H1 (cell line): Measurements from ENCODE around the gene OPCML. TPM values are rescaled to one million over a fixed set of nuclear protein-coding genes. Genes with fewer than 3 reads are reported as not detected.

Experiments used
- CTCF ChIA-PET: fragments of 300-600 bp; sonication (Branson Sonifier 250); formaldehyde crosslinking; loops from one replicate; lab custom pipeline; 2021; ENCODE audit not compliant: partially characterized antibody; lab: Charles Lee
- POLR2A ChIA-PET: fragments of 300-600 bp; sonication (Branson Sonifier 250); formaldehyde crosslinking; loops from one replicate; lab custom pipeline; 2021; ENCODE audit warnings: inconsistent platforms; ENCODE audit not compliant: partially characterized antibody; lab: Charles Lee
- DNase-seq, 2 experiments: peaks; one replicate each; pipeline versions ENCODE4 v3.0.0 to v3.0.0-alpha.2; 2010 to 2022; ENCODE audit warnings: low spot score in 2 of 2, low read depth in 1 of 2, mixed read lengths in 1 of 2
- FAIRE-seq: peaks from 2 replicates; lab custom pipeline; 2011; peaks lifted over from hg19 to GRCh38; lab: Jason Lieb, UNC
- H2AFZ ChIP-seq: 2 replicates; pipeline ENCODE4 v1.8.1; 2012; ENCODE audit warnings: low read length, inconsistent platforms
- H2AK5ac ChIP-seq: 2 replicates; pipeline ENCODE4 v1.6.1; 2013; ENCODE audit warnings: low read depth, low read length
- H2BK120ac ChIP-seq: replicated peaks from 2 replicates; pipeline ENCODE3; 2013; ENCODE audit warnings: low read depth, low read length, inconsistent platforms
- H2BK12ac ChIP-seq: 2 replicates; pipeline ENCODE4 v1.6.1; 2013; ENCODE audit warnings: low read depth, low read length
- H2BK15ac ChIP-seq: 2 replicates; pipeline ENCODE4 v1.6.1; 2013; ENCODE audit warnings: low read length
- H2BK20ac ChIP-seq: 2 replicates; pipeline ENCODE4 v1.6.1; 2013; ENCODE audit warnings: low read length
- H2BK5ac ChIP-seq: 2 replicates; pipeline ENCODE4 v1.6.1; 2013; ENCODE audit warnings: low read depth, low read length
- H3K14ac ChIP-seq: 2 replicates; pipeline ENCODE4 v1.6.1; 2013; ENCODE audit warnings: inconsistent platforms; ENCODE audit not compliant: insufficient read length
- H3K18ac ChIP-seq: 2 replicates; pipeline ENCODE4 v1.6.1; 2013; ENCODE audit warnings: low read length; ENCODE audit errors: extremely low read depth
- H3K23ac ChIP-seq: 2 replicates; pipeline ENCODE4 v1.6.1; 2013; ENCODE audit warnings: inconsistent platforms; ENCODE audit not compliant: insufficient read length
- H3K23me2 ChIP-seq: 2 replicates; pipeline ENCODE4 v1.6.1; 2013; ENCODE audit warnings: low read depth, low read length
- H3K27ac ChIP-seq: 2 replicates; pipeline ENCODE4 v1.6.1; 2011; ENCODE audit warnings: low read depth, low read length, inconsistent platforms
- H3K27me3 ChIP-seq, 4 experiments: replicated peaks in 1 of 4; 1 replicate in 1 of 4; 2 replicates in 3 of 4; pipeline versions ENCODE4 v1.6.1 to v1.8.1; 2011 to 2013; ENCODE audit warnings: low read length in 3 of 4, mild to moderate bottlenecking in 3 of 4, inconsistent platforms in 2 of 4, mixed read lengths in 2 of 4, moderate library complexity in 1 of 4; ENCODE audit not compliant: control insufficient read depth in 3 of 4, insufficient read depth in 3 of 4; ENCODE audit errors: extremely low read depth in 1 of 4
- H3K36me3 ChIP-seq, 4 experiments: 2 replicates each; pipeline versions ENCODE4 v1.6.1 to v1.8.1; 2011 to 2013; ENCODE audit warnings: mild to moderate bottlenecking in 4 of 4, low read length in 3 of 4, moderate library complexity in 2 of 4, control low read depth in 1 of 4, inconsistent platforms in 1 of 4; ENCODE audit not compliant: insufficient read depth in 4 of 4, control insufficient read depth in 2 of 4
- H3K4ac ChIP-seq: replicated peaks from 2 replicates; pipeline ENCODE3; 2013; ENCODE audit warnings: low read length, low read depth, mixed read lengths, inconsistent platforms; ENCODE audit not compliant: insufficient read length
- H3K4me1 ChIP-seq, 4 experiments: replicated peaks in 1 of 4; 1 replicate in 1 of 4; 2 replicates in 3 of 4; pipeline versions ENCODE4 v1.6.1 to v1.8.1; 2011 to 2013; ENCODE audit warnings: low read length in 3 of 4, inconsistent platforms in 2 of 4, mixed read lengths in 1 of 4; ENCODE audit not compliant: insufficient read depth in 4 of 4, control insufficient read depth in 3 of 4
- H3K4me2 ChIP-seq, 2 experiments: 2 replicates each; pipeline versions ENCODE4 v1.6.1 to v1.8.1; 2011 to 2013; ENCODE audit warnings: low read depth in 2 of 2, low read length in 2 of 2, control low read depth in 1 of 2, inconsistent platforms in 1 of 2, mild to moderate bottlenecking in 1 of 2; ENCODE audit not compliant: insufficient read depth in 1 of 2
- H3K4me3 ChIP-seq, 4 experiments: fragments of 200-600, 300-600 bp in 1 of 4; sonication (generic), shearing (Covaris generic), sonication (Bioruptor Twin) in 1 of 4; 2 replicates each; pipeline versions ENCODE4 v1.5.1 to v1.8.1; 2011 to 2016; ENCODE audit warnings: low read length in 4 of 4, low read depth in 3 of 4, control low read depth in 2 of 4, inconsistent platforms in 2 of 4, mild to moderate bottlenecking in 2 of 4, mixed read lengths in 1 of 4, moderate library complexity in 1 of 4; ENCODE audit not compliant: insufficient read depth in 2 of 4; ENCODE audit errors: extremely low read depth in 1 of 4
- H3K56ac ChIP-seq: replicated peaks from 2 replicates; pipeline ENCODE3; 2013; ENCODE audit warnings: low read depth, mild to moderate bottlenecking, mixed read lengths, low read length, inconsistent platforms; ENCODE audit not compliant: insufficient read length
- H3K79me1 ChIP-seq: 2 replicates; pipeline ENCODE4 v1.6.1; 2013; ENCODE audit warnings: low read depth, low read length, control low read depth
- H3K79me2 ChIP-seq, 2 experiments: 2 replicates each; pipeline versions ENCODE4 v1.6.1 to v1.8.1; 2012 to 2013; ENCODE audit warnings: low read length in 2 of 2, mild to moderate bottlenecking in 2 of 2, inconsistent platforms in 1 of 2; ENCODE audit not compliant: insufficient read depth in 2 of 2, control insufficient read depth in 1 of 2
- H3K9ac ChIP-seq, 4 experiments: replicated peaks in 1 of 4; 1 replicate in 1 of 4; 2 replicates in 3 of 4; pipeline versions ENCODE4 v1.6.1 to v1.8.1; 2011 to 2013; ENCODE audit warnings: low read depth in 3 of 4, low read length in 3 of 4, control low read depth in 2 of 4, mild to moderate bottlenecking in 2 of 4, moderate library complexity in 2 of 4, inconsistent platforms in 1 of 4; ENCODE audit errors: extremely low read depth in 1 of 4
- H3K9me3 ChIP-seq, 2 experiments: 2 replicates each; pipeline versions ENCODE4 v1.6.1 to v1.8.1; 2012 to 2013; ENCODE audit warnings: mild to moderate bottlenecking in 2 of 2, moderate library complexity in 2 of 2, control low read depth in 1 of 2, inconsistent platforms in 1 of 2, low read depth in 1 of 2, low read length in 1 of 2, mixed read lengths in 1 of 2; ENCODE audit not compliant: insufficient read depth in 2 of 2
- H4K20me1 ChIP-seq, 2 experiments: replicated peaks in 1 of 2; 2 replicates each; pipeline versions ENCODE3 to v1.8.1; 2011 to 2013; ENCODE audit warnings: inconsistent platforms in 2 of 2, low read length in 2 of 2, mild to moderate bottlenecking in 1 of 2; ENCODE audit not compliant: insufficient read depth in 2 of 2, control insufficient read depth in 1 of 2
- H4K5ac ChIP-seq: 2 replicates; pipeline ENCODE4 v1.6.1; 2013; ENCODE audit warnings: low read length, low read depth, mixed read lengths, inconsistent platforms; ENCODE audit not compliant: insufficient read length
- H4K8ac ChIP-seq: 2 replicates; pipeline ENCODE4 v1.8.0; 2013; ENCODE audit warnings: mild to moderate bottlenecking, moderate library complexity, low read length, inconsistent platforms; ENCODE audit not compliant: insufficient read depth; ENCODE audit errors: extremely low read depth
- H4K91ac ChIP-seq: replicated peaks from 2 replicates; pipeline ENCODE3; 2013; ENCODE audit warnings: low read length, mixed read lengths, inconsistent platforms; ENCODE audit not compliant: insufficient read length
- ASH2L ChIP-seq: fragments of 200-600, 300-600 bp; sonication (generic); IDR thresholded peaks from one replicate; pipeline ENCODE4 v1.7.1; 2017; ENCODE audit warnings: low read length
- CREB1 ChIP-seq: IDR thresholded peaks from 2 replicates; pipeline ENCODE4 v1.6.1; 2012; ENCODE audit warnings: inconsistent platforms
- EP300 ChIP-seq, 2 experiments: IDR thresholded peaks; 1 replicate in 1 of 2; 2 replicates in 1 of 2; pipeline ENCODE4 v1.6.1; 2011 to 2012; ENCODE audit warnings: low read depth in 2 of 2, low read length in 2 of 2, mild to moderate bottlenecking in 2 of 2, borderline replicate concordance in 1 of 2, inconsistent platforms in 1 of 2, moderate library complexity in 1 of 2
- EZH2 ChIP-seq: fragments of 200-600 bp; sonication (generic); IDR thresholded peaks from 2 replicates; pipeline ENCODE4 v1.7.1; 2012; ENCODE audit warnings: low read depth, mild to moderate bottlenecking, moderate library complexity, low read length, inconsistent platforms; ENCODE audit not compliant: severe bottlenecking
- HDAC6 ChIP-seq: IDR thresholded peaks from one replicate; pipeline ENCODE4 v1.7.1; 2012; ENCODE audit warnings: low read depth, mild to moderate bottlenecking, inconsistent platforms, low read length, moderate library complexity
- JUN ChIP-seq: IDR thresholded peaks from 2 replicates; pipeline ENCODE4 v1.6.1; 2011; ENCODE audit warnings: low read depth, mild to moderate bottlenecking, improper control_type of control experiment, low read length
- KDM5A ChIP-seq: fragments of 200-600 bp; IDR thresholded peaks from 2 replicates; pipeline ENCODE4 v1.7.1; 2012; ENCODE audit warnings: mild to moderate bottlenecking, low read length, inconsistent platforms, mixed read lengths
- POLR2AphosphoS5 ChIP-seq: IDR thresholded peaks from 2 replicates; pipeline ENCODE4 v1.6.1; 2011; ENCODE audit warnings: low read depth, low read length
- RXRA ChIP-seq: IDR thresholded peaks from 2 replicates; pipeline ENCODE4 v1.6.1; 2011; ENCODE audit warnings: low read depth, mild to moderate bottlenecking, low read length, moderate library complexity; ENCODE audit not compliant: insufficient read depth
- SIN3A ChIP-seq, 2 experiments: IDR thresholded peaks in 1 of 2; conservative IDR thresholded peaks in 1 of 2; 2 replicates each; pipeline ENCODE4 v1.6.1; 2011 to 2012; ENCODE audit warnings: low read length in 2 of 2, improper control_type of control experiment in 1 of 2, low read depth in 1 of 2, mild to moderate bottlenecking in 1 of 2
- SP1 ChIP-seq: IDR thresholded peaks from 2 replicates; pipeline ENCODE4 v1.6.1; 2011; ENCODE audit warnings: low read depth, low read length
- SRF ChIP-seq: IDR thresholded peaks from 2 replicates; pipeline ENCODE4 v1.6.1; 2011; ENCODE audit warnings: mild to moderate bottlenecking, low read depth, low read length, moderate library complexity
- TCF12 ChIP-seq: IDR thresholded peaks from 2 replicates; pipeline ENCODE4 v1.6.1; 2011; ENCODE audit warnings: low read depth, mild to moderate bottlenecking, low read length
- WGBS, 2 experiments: shearing (Covaris generic) in 1 of 2; methylation state at CpG; one replicate each; pipeline versions ENCODE4 v1.1.6 to v1.1.7; 2013 to 2015; ENCODE audit warnings: low lambda C conversion rate in 2 of 2, mixed read lengths in 2 of 2, inconsistent platforms in 1 of 2, low coverage in 1 of 2, missing lambda C conversion rate in 1 of 2; ENCODE audit not compliant: insufficient replicate concordance in 2 of 2, insufficient coverage in 1 of 2, insufficient read length in 1 of 2; ENCODE audit errors: extremely low coverage in 1 of 2, missing lambda C conversion rate in 1 of 2; 5-methylcytosine and 5-hydroxymethylcytosine counted together
- polyA plus RNA-seq, 7 experiments: library from polyadenylated mRNA; depleted of rRNA in 3 of 7; stranded (reverse) in 5 of 7; unstranded in 2 of 7; fragments of >200 nt in 5 of 7; fragments of 200-250 nt in 2 of 7; gene quantifications; 1 replicate in 5 of 7; 2 replicates in 1 of 7; 4 replicates in 1 of 7; pipeline versions ENCODE4 v1.2.1 to v1.2.3, GENCODE V29; 2011 to 2013; ENCODE audit warnings: missing spikeins in 2 of 7, mixed read lengths in 2 of 7
- total RNA-seq: library from RNA; stranded (reverse); fragmentation: NEBNext Ultra II Directional; extraction: Animal tissue kit (Norgen Biotek cat#: 25700); gene quantifications from 2 replicates; pipeline ENCODE4 v1.2.1, GENCODE V29; 2021

The OPCML gene
- total and polyA plus RNA-seq, 2 of the 8 experiments (the other 6 are each of a cell fraction or from before 2014, with no cell fraction given), result 2.3 to 3.1 TPM

GRCh38 chr11:133388975-133389568 lies 143.2 kb downstream of the OPCML start:
- H2BK15ac ChIP-seq, result no peak overlapping the region
- no peak overlapping the region for H2AK5ac ChIP-seq
- H4K91ac ChIP-seq, result no peak overlapping the region
- H4K20me1 ChIP-seq, result no peaks in the 10 kb centered on the region
- H2BK20ac ChIP-seq, result no peak overlapping the region
- WGBS, 2 experiments, result 90% methylated on average over 5 of the region's 5 CpGs; no CpG with 5 or more reads in 1 of the 2 experiments
- H3K79me2 ChIP-seq, result no peaks in the 10 kb centered on the region
- H3K79me1 ChIP-seq, result no peaks in the 10 kb centered on the region
- H3K9me3 ChIP-seq, result no peaks in the 10 kb centered on the region
- H3K4me3 ChIP-seq, result no peak overlapping the region
- no peak for DNase-seq
- H3K56ac ChIP-seq, result no peak overlapping the region
- no peak overlapping the region for H4K8ac ChIP-seq
- no peaks in the 10 kb centered on the region for H3K27me3 ChIP-seq
- H3K4me2 ChIP-seq, result no peak overlapping the region
- H3K23ac ChIP-seq, result no peak overlapping the region
- no peak for FAIRE-seq
- H3K14ac ChIP-seq, result no peak overlapping the region
- H2BK5ac ChIP-seq, result no peak overlapping the region
- POLR2A ChIA-PET, result no interaction called here
- no peak overlapping the region for H4K5ac ChIP-seq
- H3K4ac ChIP-seq, result no peak overlapping the region
- H2AFZ ChIP-seq, result no peak overlapping the region
- H3K18ac ChIP-seq, result no peak overlapping the region
- H2BK120ac ChIP-seq, result no peak overlapping the region
- H3K36me3 ChIP-seq, result no peaks in the 10 kb centered on the region
- no peaks in the 10 kb centered on the region for H3K23me2 ChIP-seq
- CTCF ChIA-PET, result interaction anchor here (0.9 to 6.5 kb wide), 4 partner anchors 16 to 311 kb away, joined by 4 to 23 read pairs (median 5); no protein-coding TSS in a partner anchor
- H2BK12ac ChIP-seq, result no peak overlapping the region
- H3K4me1 ChIP-seq, result peaks cover 0 to 4% (median 1%) of the 10 kb centered on the region in 4 experiments; a peak in 2 of 7 replicates
- no peak overlapping the region for H3K27ac ChIP-seq
- no peak overlapping the region for H3K9ac ChIP-seq
- no peak for TF ChIP-seq RXRA
- TF ChIP-seq POLR2AphosphoS5, result no peak
- TF ChIP-seq HDAC6, result no peak
- no peak for TF ChIP-seq CREB1
- TF ChIP-seq JUN, result no peak
- no peak for TF ChIP-seq KDM5A
- no peak for TF ChIP-seq ASH2L
- TF ChIP-seq TCF12, result no peak
- TF ChIP-seq SIN3A (conservative IDR thresholded peaks at IDR 0.05 in 1 of 2, IDR thresholded peaks at IDR 0.05 in 1 of 2; ENCODE audit: low read depth in 1 of 2, low read length in 2 of 2), result no peak
- no peak for TF ChIP-seq EP300 (IDR thresholded peaks at IDR 0.05; ENCODE audit: borderline replicate concordance in 1 of 2, low read depth in 2 of 2, low read length in 2 of 2)
- TF ChIP-seq SP1, result no peak
- no peak for TF ChIP-seq SRF
- TF ChIP-seq EZH2, result no peak
